Activated naive CD4-positive, alpha-beta T cell treated with anti-CD3 and anti-CD28 coated beads, Interleukin-2, amount 50 U/mL, for 72 hours (primary cell): ENCODE results near the gene CAMTA1. TPM values are rescaled to one million over a fixed set of nuclear protein-coding genes. Genes with fewer than 3 reads are reported as not detected.
"Not testable (repeated sequence)": the region's sequence is repeated elsewhere in the genome, so short reads cannot be mapped to it uniquely, and the experiment has no call there.

Source experiments
- ATAC-seq, 2 donors: fragments of 150-1000 bp; cut with Tn5 transposase; 2 replicates each; pipeline ENCODE4 v1.10.0; 2021; ENCODE audit warnings: mild to moderate bottlenecking in 2 of 2, moderate library complexity in 2 of 2
- DNase-seq, 2 donors: peaks; one replicate each; pipeline ENCODE4 v3.0.0; 2021 to 2022; ENCODE audit warnings: low spot score in 2 of 2
- H3K27ac Mint-ChIP-seq, 2 donors: one replicate each; pipeline ENCODE4 v1.8.0; 2022; ENCODE audit warnings: mild to moderate bottlenecking in 2 of 2, mixed read lengths in 2 of 2
- H3K36me3 Mint-ChIP-seq, 2 donors: one replicate each; pipeline ENCODE4 v1.8.0; 2022; ENCODE audit warnings: mixed read lengths in 2 of 2
- H3K9me3 Mint-ChIP-seq, 2 donors: one replicate each; pipeline ENCODE4 v1.8.0; 2022; ENCODE audit warnings: mixed read lengths in 2 of 2
- total RNA-seq, 2 donors: library from RNA; stranded (reverse); gene quantifications; one replicate each; pipeline ENCODE4 v1.2.3, GENCODE V29; 2022

The CAMTA1 gene
- total RNA-seq, 2 donors from 2014 or later = 50.4 to 76.4 TPM

GRCh38 chr1:7595336-7595735 is 810.1 kb downstream of the CAMTA1 start:
- Mint-ChIP-seq H3K27ac (no peak overlapping the region), H3K36me3 (no peaks in the 10 kb centered on the region), H3K9me3 (no peaks in the 10 kb centered on the region)
- DNase-seq (no peak), ATAC-seq (no peak)

DNA sequence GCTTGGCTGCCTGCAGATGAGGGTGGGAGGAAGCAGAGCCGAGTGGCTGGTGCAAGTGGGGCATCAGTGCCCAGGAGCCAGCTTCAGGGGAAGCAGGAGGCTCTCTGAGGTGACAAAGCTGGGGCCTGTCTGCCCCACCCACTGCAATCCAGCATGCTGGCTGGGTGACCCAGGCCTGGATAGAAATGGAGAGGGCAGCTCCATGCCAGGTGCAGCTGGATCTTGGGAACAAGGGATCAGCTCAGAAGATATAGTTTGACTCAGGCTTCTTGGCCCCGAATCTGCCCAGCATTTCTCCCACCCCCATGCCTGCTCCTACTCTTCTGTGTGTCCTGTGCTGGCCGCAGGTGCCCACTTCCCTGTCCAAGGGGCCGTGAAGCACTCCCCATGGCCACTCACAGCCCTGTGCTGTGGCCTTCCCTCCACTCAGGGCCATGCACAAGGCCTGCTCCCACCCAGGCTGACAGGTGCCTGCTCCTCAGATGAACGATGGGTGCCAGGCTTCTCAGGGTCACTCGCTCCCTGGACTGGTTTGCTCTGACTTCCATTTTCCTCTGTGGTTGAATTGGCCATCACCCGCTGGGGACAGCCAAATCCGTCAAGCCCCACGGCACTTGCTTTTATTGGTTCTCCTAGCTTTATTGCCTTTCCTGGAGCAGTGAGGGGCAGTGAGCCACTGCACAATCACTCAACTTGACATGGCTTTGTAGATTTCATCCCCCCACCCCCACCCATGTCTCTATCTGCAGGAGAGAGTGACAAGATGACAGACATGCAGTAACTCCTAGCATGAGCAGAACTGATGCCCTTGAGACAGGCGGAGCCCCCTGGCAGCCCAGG is 811.1 kb downstream of the CAMTA1 start:
- no peaks in the 10 kb centered on the region for H3K9me3 Mint-ChIP-seq
- H3K36me3 Mint-ChIP-seq = no peaks in the 10 kb centered on the region
- H3K27ac Mint-ChIP-seq = no peak overlapping the region
- DNase-seq = peak in 1 of 2 donors; percentile 37
- no peak for ATAC-seq

GRCh38 chr1:7598058-7598457 is 812.8 kb downstream of the CAMTA1 start:
- not testable (repeated sequence) for DNase-seq, H3K27ac Mint-ChIP-seq, ATAC-seq, H3K9me3 Mint-ChIP-seq, H3K36me3 Mint-ChIP-seq

- not testable (repeated sequence) for H3K27ac Mint-ChIP-seq, H3K9me3 Mint-ChIP-seq, DNase-seq, H3K36me3 Mint-ChIP-seq, ATAC-seq
These were observed 819.7 kb downstream of the CAMTA1 start for GRCh38 chr1:7604906-7605305.

DNA sequence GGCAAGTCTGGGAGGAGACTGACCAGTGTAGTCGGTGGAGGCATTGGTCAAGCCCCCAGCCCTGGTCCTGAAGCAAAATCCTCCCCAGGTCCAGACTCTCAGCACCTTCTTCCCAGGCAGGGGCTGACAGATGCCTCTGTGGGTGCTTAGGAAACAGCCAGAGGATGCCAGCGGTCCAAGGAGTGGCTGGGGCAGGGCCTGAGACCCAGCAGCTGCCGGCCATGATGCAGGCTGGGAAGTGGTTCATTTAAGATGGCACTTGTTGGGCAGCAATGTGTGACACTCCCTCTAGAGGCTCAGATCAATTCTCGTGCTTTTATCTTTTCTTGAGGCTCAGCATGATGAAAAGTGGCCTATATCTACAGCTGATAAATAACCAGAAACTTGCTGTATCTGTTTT is 820.8 kb downstream of the CAMTA1 start:
- ATAC-seq (no peak), DNase-seq (no peak)
- H3K36me3 Mint-ChIP-seq = no peaks in the 10 kb centered on the region
- H3K9me3 Mint-ChIP-seq = no peaks in the 10 kb centered on the region
- no peak overlapping the region for H3K27ac Mint-ChIP-seq

GRCh38 chr1:7607097-7607496 is 821.8 kb downstream of the CAMTA1 start:
- DNase-seq (no peak), ATAC-seq (no peak)
- Mint-ChIP-seq H3K36me3 (no peaks in the 10 kb centered on the region), H3K27ac (no peak overlapping the region), H3K9me3 (no peaks in the 10 kb centered on the region)

- ATAC-seq (no peak), DNase-seq (no peak)
- Mint-ChIP-seq H3K36me3 (no peaks in the 10 kb centered on the region), H3K27ac (no peak overlapping the region), H3K9me3 (no peaks in the 10 kb centered on the region)
These were observed 823.5 kb downstream of the CAMTA1 start for GRCh38 chr1:7608628-7609305.

- ATAC-seq = no peak
These were observed 824.2 kb downstream of the CAMTA1 start for GRCh38 chr1:7609311-7609994.

DNA sequence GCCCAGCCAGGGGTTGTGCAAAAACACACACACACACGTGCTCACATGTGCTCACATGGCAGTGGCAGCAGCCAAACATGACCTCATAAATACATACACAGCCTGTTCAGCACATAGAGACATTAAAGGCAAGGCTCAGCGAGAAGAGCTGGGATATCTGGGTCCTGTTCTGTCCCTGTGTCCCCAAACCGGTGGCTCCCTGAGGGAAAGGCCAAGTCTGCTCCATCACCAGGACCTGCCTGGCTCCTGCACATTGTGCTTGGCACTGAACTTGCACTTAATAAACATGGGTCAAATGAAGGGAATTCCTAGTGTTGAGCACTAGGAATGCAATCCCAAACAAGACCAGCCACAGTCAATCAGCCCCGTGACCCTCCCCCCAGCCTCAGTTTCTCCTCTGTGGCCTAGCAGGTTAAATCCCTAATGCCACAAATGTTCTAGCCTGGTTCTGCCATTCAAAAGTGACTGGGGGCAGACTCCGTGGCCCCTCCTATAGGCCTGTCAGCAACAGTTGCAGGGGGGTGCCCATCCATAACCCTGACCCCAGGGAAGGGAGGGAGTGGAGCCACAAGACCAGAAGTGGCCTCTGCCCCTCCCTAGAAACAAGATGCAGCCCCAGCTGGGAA is 825.0 kb downstream of the CAMTA1 start:
- ATAC-seq (no peak), DNase-seq (peak in 1 of 2 donors; percentile 31)
- no peaks in the 10 kb centered on the region for H3K9me3 Mint-ChIP-seq
- no peaks in the 10 kb centered on the region for H3K36me3 Mint-ChIP-seq
- no peak overlapping the region for H3K27ac Mint-ChIP-seq

More at GRCh38 chr1:7609311-7609994, 824.2 kb downstream of the CAMTA1 start:
- DNase-seq = peak in 1 of 2 donors; percentile 34
- no peaks in the 10 kb centered on the region for H3K36me3 Mint-ChIP-seq
- H3K9me3 Mint-ChIP-seq = no peaks in the 10 kb centered on the region
- H3K27ac Mint-ChIP-seq = no peak overlapping the region

GRCh38 chr1:7610936-7611335 is 825.7 kb downstream of the CAMTA1 start:
- Mint-ChIP-seq H3K27ac (no peak overlapping the region), H3K36me3 (no peaks in the 10 kb centered on the region), H3K9me3 (no peaks in the 10 kb centered on the region)
- peak in 1 of 2 donors; percentile 23 for DNase-seq
- ATAC-seq = no peak

- no peaks in the 10 kb centered on the region for H3K9me3 Mint-ChIP-seq
- ATAC-seq = no peak
- no peak for DNase-seq
- H3K36me3 Mint-ChIP-seq = no peaks in the 10 kb centered on the region
- no peak overlapping the region for H3K27ac Mint-ChIP-seq
These were observed 826.3 kb downstream of the CAMTA1 start for GRCh38 chr1:7611421-7612010.

DNA sequence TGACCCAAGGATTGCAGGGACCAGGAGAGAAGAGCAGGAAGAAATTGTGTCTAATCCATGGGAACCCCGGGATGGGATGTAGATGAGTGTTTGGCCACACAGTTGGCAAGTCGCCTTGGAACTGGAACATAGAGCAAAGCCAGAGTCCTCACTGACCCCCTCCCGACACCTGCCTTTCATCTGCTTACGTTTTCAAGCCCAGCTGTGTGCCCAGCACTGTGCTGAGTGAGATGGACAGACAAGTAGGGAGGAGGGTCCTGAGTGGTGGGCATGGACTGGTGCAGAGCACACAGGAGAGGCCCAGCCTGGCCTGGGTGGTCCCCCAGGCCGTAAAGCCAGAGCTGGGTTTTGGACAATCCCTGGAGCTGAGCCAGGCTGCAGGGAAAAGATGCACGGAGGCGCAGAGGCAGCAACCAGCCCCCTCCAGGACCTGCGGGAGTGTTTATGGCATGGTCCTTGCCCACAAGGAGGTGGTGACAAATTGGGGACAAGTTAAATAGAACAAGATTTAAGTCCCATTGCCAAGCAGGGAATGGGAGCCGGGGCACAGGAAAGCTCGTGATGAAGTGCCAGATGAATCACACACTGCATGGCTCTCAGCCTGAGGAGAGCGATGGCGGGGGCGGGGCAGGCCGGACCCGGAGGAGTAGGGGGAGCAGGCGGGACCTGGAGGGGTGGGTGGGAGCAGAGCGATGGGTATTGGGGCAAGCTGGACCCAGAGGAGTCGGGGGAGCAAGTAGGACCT is 828.0 kb downstream of the CAMTA1 start:
- DNase-seq = peak in 1 of 2 donors; percentile 34
- H3K36me3 Mint-ChIP-seq = no peaks in the 10 kb centered on the region
- no peak overlapping the region for H3K27ac Mint-ChIP-seq
- no peaks in the 10 kb centered on the region for H3K9me3 Mint-ChIP-seq
- no peak for ATAC-seq

- no peak overlapping the region for H3K27ac Mint-ChIP-seq
- no peak for ATAC-seq
- no peak for DNase-seq
- H3K9me3 Mint-ChIP-seq = no peaks in the 10 kb centered on the region
- no peaks in the 10 kb centered on the region for H3K36me3 Mint-ChIP-seq
These were observed 828.6 kb downstream of the CAMTA1 start for GRCh38 chr1:7613851-7614205.

- Mint-ChIP-seq H3K27ac (no peak overlapping the region), H3K9me3 (no peaks in the 10 kb centered on the region), H3K36me3 (no peaks in the 10 kb centered on the region)
- ATAC-seq = no peak
- DNase-seq = no peak
These were observed 829.4 kb downstream of the CAMTA1 start for GRCh38 chr1:7614576-7615074.

DNA sequence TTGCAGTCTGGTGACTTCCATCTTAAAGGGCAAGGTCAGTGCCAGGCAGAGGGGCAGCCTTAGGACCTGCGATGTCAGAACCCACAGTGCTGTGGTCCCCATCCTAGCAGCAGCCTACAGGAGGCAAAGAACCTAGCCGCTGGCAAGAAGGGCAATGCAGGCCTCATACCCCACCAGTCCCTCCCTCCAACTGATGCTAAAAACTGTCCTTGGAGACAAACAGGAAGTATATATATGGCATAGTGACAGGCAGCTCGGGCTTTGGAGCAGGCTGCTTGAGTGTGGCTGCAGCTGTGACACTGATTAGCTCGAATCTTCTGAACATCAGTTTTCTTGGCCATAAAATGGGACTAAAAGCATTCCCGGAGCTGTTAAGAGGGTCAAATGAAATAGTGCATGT is 829.9 kb downstream of the CAMTA1 start:
- Mint-ChIP-seq H3K27ac (no peak overlapping the region), H3K36me3 (no peaks in the 10 kb centered on the region), H3K9me3 (no peaks in the 10 kb centered on the region)
- no peak for ATAC-seq
- no peak for DNase-seq
